Mesenchymal stem cell (in vitro differentiated cells and primary cell): ENCODE measurements around the gene TEKT5.

ENCODE experiments used
- DNase-seq: peaks from one replicate; pipeline ENCODE4 v3.0.0-alpha.2; 2013
- H2AFZ ChIP-seq: one replicate; pipeline ENCODE4 v1.6.1; 2013; ENCODE audit warnings: low read depth, mild to moderate bottlenecking, control low read depth, inconsistent platforms, low read length, moderate library complexity
- H2AK5ac ChIP-seq: 2 replicates; pipeline ENCODE4 v1.6.1; 2013; ENCODE audit warnings: low read length, moderate library complexity, mild to moderate bottlenecking, inconsistent platforms; ENCODE audit not compliant: severe bottlenecking
- H2BK120ac ChIP-seq: one replicate; pipeline ENCODE4 v1.6.1; 2013; ENCODE audit warnings: low read depth, mild to moderate bottlenecking, inconsistent platforms, low read length, moderate library complexity
- H2BK12ac ChIP-seq, 2 experiments: one replicate each; pipeline ENCODE4 v1.6.1; 2013; ENCODE audit warnings: inconsistent platforms in 2 of 2, low read length in 2 of 2, mild to moderate bottlenecking in 2 of 2, moderate library complexity in 2 of 2, control low read depth in 1 of 2
- H2BK15ac ChIP-seq: one replicate; pipeline ENCODE4 v1.6.1; 2013; ENCODE audit warnings: mild to moderate bottlenecking, low read depth, inconsistent platforms; ENCODE audit not compliant: poor library complexity, severe bottlenecking
- H2BK5ac ChIP-seq: 2 replicates; pipeline ENCODE4 v1.6.1; 2013; ENCODE audit warnings: low read depth, mild to moderate bottlenecking, low read length, control low read depth, inconsistent platforms; ENCODE audit not compliant: poor library complexity, severe bottlenecking
- H3K14ac ChIP-seq, 2 experiments: one replicate each; pipeline ENCODE4 v1.6.1; 2013; ENCODE audit warnings: inconsistent platforms in 2 of 2, low read length in 2 of 2, control low read depth in 1 of 2, mild to moderate bottlenecking in 1 of 2, moderate library complexity in 1 of 2
- H3K18ac ChIP-seq, 2 experiments: one replicate each; pipeline ENCODE4 v1.6.1; 2013; ENCODE audit warnings: inconsistent platforms in 2 of 2, low read length in 2 of 2, control low read depth in 1 of 2, low read depth in 1 of 2, mild to moderate bottlenecking in 1 of 2
- H3K23ac ChIP-seq, 2 experiments: one replicate each; pipeline ENCODE4 v1.6.1; 2013; ENCODE audit warnings: inconsistent platforms in 2 of 2, low read length in 2 of 2, mild to moderate bottlenecking in 2 of 2, moderate library complexity in 2 of 2, control low read depth in 1 of 2
- H3K27ac ChIP-seq: 2 replicates; pipeline ENCODE4 v1.5.1; 2013; ENCODE audit warnings: mild to moderate bottlenecking, moderate library complexity, low read length, control low read depth, inconsistent platforms; ENCODE audit not compliant: poor library complexity, severe bottlenecking
- H3K27me3 ChIP-seq, 2 experiments: 2 replicates each; pipeline versions ENCODE4 v1.6.1 to v1.7.0; 2013; ENCODE audit warnings: low read length in 2 of 2, mild to moderate bottlenecking in 2 of 2, moderate library complexity in 2 of 2, control low read depth in 1 of 2, inconsistent platforms in 1 of 2; ENCODE audit not compliant: control insufficient read depth in 1 of 2, insufficient read depth in 1 of 2
- H3K36me3 ChIP-seq, 2 experiments: 2 replicates each; pipeline versions ENCODE4 v1.6.1 to v1.7.0; 2013; ENCODE audit warnings: low read length in 2 of 2, control low read depth in 1 of 2, inconsistent platforms in 1 of 2, low read depth in 1 of 2, mild to moderate bottlenecking in 1 of 2; ENCODE audit not compliant: insufficient read depth in 2 of 2, control insufficient read depth in 1 of 2
- H3K4ac ChIP-seq, 2 experiments: one replicate each; pipeline ENCODE4 v1.6.1; 2013; ENCODE audit warnings: inconsistent platforms in 2 of 2, low read length in 2 of 2, mild to moderate bottlenecking in 2 of 2, moderate library complexity in 2 of 2, control low read depth in 1 of 2, low read depth in 1 of 2
- H3K4me1 ChIP-seq: 2 replicates; pipeline ENCODE4 v1.6.1; 2013; ENCODE audit warnings: low read depth, low read length, control low read depth; ENCODE audit not compliant: control insufficient read depth, insufficient read depth
- H3K4me2 ChIP-seq: 2 replicates; pipeline ENCODE4 v1.6.1; 2013; ENCODE audit warnings: low read length, mild to moderate bottlenecking, inconsistent platforms; ENCODE audit not compliant: poor library complexity, severe bottlenecking
- H3K4me3 ChIP-seq, 2 experiments: 2 replicates each; pipeline versions ENCODE4 v1.5.1 to v1.7.0; 2013; ENCODE audit warnings: low read length in 2 of 2, mild to moderate bottlenecking in 2 of 2, control low read depth in 1 of 2, low read depth in 1 of 2; ENCODE audit not compliant: insufficient read depth in 1 of 2
- H3K79me1 ChIP-seq: replicated peaks from 2 replicates; pipeline ENCODE4 v1.6.1; 2013; ENCODE audit warnings: mild to moderate bottlenecking, control low read depth, low read length, inconsistent platforms; ENCODE audit not compliant: poor library complexity, severe bottlenecking
- H3K9ac ChIP-seq: 2 replicates; pipeline ENCODE4 v1.7.0; 2013; ENCODE audit warnings: mild to moderate bottlenecking, low read length, moderate library complexity
- H3K9me3 ChIP-seq: 2 replicates; pipeline ENCODE4 v1.7.0; 2013; ENCODE audit warnings: mild to moderate bottlenecking, low read length; ENCODE audit not compliant: control insufficient read depth
- H4K8ac ChIP-seq: one replicate; pipeline ENCODE4 v1.6.1; 2013; ENCODE audit warnings: inconsistent platforms, mild to moderate bottlenecking, low read length, moderate library complexity
- H4K91ac ChIP-seq: one replicate; pipeline ENCODE4 v1.6.1; 2013; ENCODE audit warnings: mild to moderate bottlenecking, low read length, inconsistent platforms
- whole genome bisulfite sequencing: methylation state at CpG from one replicate; pipeline ENCODE4 v1.1.7; 2013; ENCODE audit warnings: mixed read lengths; 5-methylcytosine and 5-hydroxymethylcytosine counted together

Gene TEKT5

DNA sequence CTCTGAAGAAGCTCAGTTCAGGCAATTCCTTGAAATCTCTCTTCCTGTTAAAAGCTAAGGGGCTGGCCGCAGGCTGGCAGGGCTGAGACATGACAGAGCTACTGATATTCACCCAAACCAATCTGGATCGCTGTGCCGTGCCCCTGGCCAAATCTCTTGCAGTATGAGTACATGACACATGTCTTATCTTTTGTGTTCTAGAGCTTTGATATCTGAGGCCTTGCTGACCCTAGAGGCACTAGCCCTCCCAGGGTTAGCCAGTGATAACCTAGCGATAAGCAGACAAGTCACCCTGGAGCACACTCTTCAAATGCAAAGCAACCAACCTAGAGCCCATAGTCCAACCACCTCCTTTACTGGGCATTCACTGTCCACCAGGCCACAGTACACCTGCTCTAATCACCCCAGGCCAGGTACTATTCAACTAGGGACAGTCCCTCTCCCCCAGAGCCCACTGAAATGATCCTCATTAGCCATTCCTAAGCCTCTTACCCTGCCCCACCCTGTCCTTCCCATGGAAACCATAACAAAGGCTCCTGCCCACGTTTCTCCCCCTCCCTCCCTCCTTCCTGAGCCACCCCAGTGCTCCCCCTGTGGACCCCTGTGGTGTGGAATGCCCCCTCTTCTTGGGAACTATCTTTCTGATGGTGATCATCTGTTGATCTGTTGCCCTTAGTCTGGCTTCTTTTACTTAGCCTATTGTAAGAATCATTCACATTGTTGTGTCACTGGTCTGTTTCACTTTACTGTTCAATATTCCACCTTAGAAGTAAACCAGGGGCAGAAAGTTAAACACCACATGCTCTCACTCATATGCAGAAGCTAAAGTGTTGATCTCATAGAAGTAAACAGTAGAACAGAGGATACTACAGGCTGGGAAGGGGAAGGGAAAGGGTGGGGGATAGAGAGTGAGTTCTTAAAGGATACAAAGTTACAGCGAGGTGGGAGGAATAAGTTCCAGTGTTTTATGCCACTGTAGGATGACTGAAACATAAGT is 52.5 kb downstream of the TEKT5 start:
- H2AK5ac ChIP-seq, result no peak overlapping the region
- no peaks in the 10 kb centered on the region for H3K36me3 ChIP-seq
- H3K27me3 ChIP-seq, result peaks cover 0 to 6% of the 10 kb centered on the region in 2 experiments
- H2AFZ ChIP-seq, result no peak overlapping the region
- H3K9me3 ChIP-seq, result peaks cover 7% of the 10 kb centered on the region
- H4K91ac ChIP-seq, result no peak overlapping the region
- H3K14ac ChIP-seq, result no peak overlapping the region
- no peak overlapping the region for H3K18ac ChIP-seq
- H3K79me1 ChIP-seq, result no peaks in the 10 kb centered on the region
- no peak overlapping the region for H2BK5ac ChIP-seq
- 40% methylated on average over 6 of the region's 6 CpGs for whole genome bisulfite sequencing
- peaks cover 2% of the 10 kb centered on the region for H3K4me1 ChIP-seq
- DNase-seq, result no peak
- H3K27ac ChIP-seq, result no peak overlapping the region
- H3K4me3 ChIP-seq, result no peak overlapping the region
- no peak overlapping the region for H3K4ac ChIP-seq
- no peak overlapping the region for H3K4me2 ChIP-seq
- H2BK120ac ChIP-seq, result no peak overlapping the region
- no peak overlapping the region for H2BK12ac ChIP-seq
- H3K23ac ChIP-seq, result no peak overlapping the region
- no peak overlapping the region for H2BK15ac ChIP-seq
- H3K9ac ChIP-seq, result no peak overlapping the region
- H4K8ac ChIP-seq, result no peak overlapping the region

- no peak overlapping the region for H2AK5ac ChIP-seq
- DNase-seq, result no peak
- no peak overlapping the region for H3K9ac ChIP-seq
- H2BK5ac ChIP-seq, result no peak overlapping the region
- H2BK120ac ChIP-seq, result no peak overlapping the region
- no peak overlapping the region for H4K91ac ChIP-seq
- H3K36me3 ChIP-seq, result no peaks in the 10 kb centered on the region
- H3K18ac ChIP-seq, result no peak overlapping the region
- 76% methylated on average over 6 of the region's 7 CpGs for WGBS
- no peak overlapping the region for H2BK12ac ChIP-seq
- H3K27me3 ChIP-seq, result peaks cover 0 to 6% of the 10 kb centered on the region in 2 experiments
- no peak overlapping the region for H3K4me2 ChIP-seq
- no peak overlapping the region for H3K23ac ChIP-seq
- H3K4me3 ChIP-seq, result no peak overlapping the region
- no peaks in the 10 kb centered on the region for H3K79me1 ChIP-seq
- H3K14ac ChIP-seq, result no peak overlapping the region
- peaks cover 7% of the 10 kb centered on the region for H3K9me3 ChIP-seq
- no peak overlapping the region for H2BK15ac ChIP-seq
- H3K27ac ChIP-seq, result no peak overlapping the region
- H2AFZ ChIP-seq, result no peak overlapping the region
- H4K8ac ChIP-seq, result no peak overlapping the region
- H3K4me1 ChIP-seq, result peaks cover under 1% of the 10 kb centered on the region
- H3K4ac ChIP-seq, result no peak overlapping the region
Measured at GRCh38 chr16:10641555-10641952, 53.2 kb downstream of the TEKT5 start.

- peaks cover 7% of the 10 kb centered on the region for H3K9me3 ChIP-seq
- H3K36me3 ChIP-seq, result no peaks in the 10 kb centered on the region
- no peak for DNase-seq
- no peak overlapping the region for H2BK15ac ChIP-seq
- H4K91ac ChIP-seq, result no peak overlapping the region
- no peak overlapping the region for H3K4ac ChIP-seq
- H3K4me1 ChIP-seq, result no peaks in the 10 kb centered on the region
- no peak overlapping the region for H3K27ac ChIP-seq
- H3K23ac ChIP-seq, result no peak overlapping the region
- H3K18ac ChIP-seq, result no peak overlapping the region
- no peak overlapping the region for H3K9ac ChIP-seq
- H3K4me2 ChIP-seq, result no peak overlapping the region
- no peak overlapping the region for H2BK5ac ChIP-seq
- 81% methylated on average over 3 of the region's 3 CpGs for WGBS
- no peak overlapping the region for H2AK5ac ChIP-seq
- H2AFZ ChIP-seq, result no peak overlapping the region
- no peaks in the 10 kb centered on the region for H3K79me1 ChIP-seq
- no peak overlapping the region for H3K14ac ChIP-seq
- no peak overlapping the region for H4K8ac ChIP-seq
- H2BK12ac ChIP-seq, result no peak overlapping the region
- H2BK120ac ChIP-seq, result no peak overlapping the region
- no peak overlapping the region for H3K4me3 ChIP-seq
- peaks cover 0 to 6% of the 10 kb centered on the region in 2 experiments for H3K27me3 ChIP-seq
Measured at GRCh38 chr16:10640934-10641333, 53.8 kb downstream of the TEKT5 start.

GRCh38 chr16:10638101-10638500 is 56.6 kb downstream of the TEKT5 start:
- no peaks in the 10 kb centered on the region for H3K79me1 ChIP-seq
- no peak overlapping the region for H2BK120ac ChIP-seq
- H2AK5ac ChIP-seq, result no peak overlapping the region
- H2BK15ac ChIP-seq, result no peak overlapping the region
- H3K9ac ChIP-seq, result no peak overlapping the region
- no peak overlapping the region for H3K4ac ChIP-seq
- no peak overlapping the region for H2BK5ac ChIP-seq
- H4K8ac ChIP-seq, result no peak overlapping the region
- no peak overlapping the region for H2BK12ac ChIP-seq
- no peaks in the 10 kb centered on the region for H3K4me1 ChIP-seq
- no peak overlapping the region for H2AFZ ChIP-seq
- DNase-seq, result no peak
- no peak overlapping the region for H3K27ac ChIP-seq
- no peaks in the 10 kb centered on the region for H3K36me3 ChIP-seq
- no peak overlapping the region for H3K4me3 ChIP-seq
- 85% methylated on average over 6 of the region's 6 CpGs for WGBS
- H3K14ac ChIP-seq, result no peak overlapping the region
- H4K91ac ChIP-seq, result no peak overlapping the region
- H3K4me2 ChIP-seq, result no peak overlapping the region
- peaks cover 15% of the 10 kb centered on the region for H3K9me3 ChIP-seq
- peaks cover 0 to 25% of the 10 kb centered on the region in 2 experiments for H3K27me3 ChIP-seq
- H3K23ac ChIP-seq, result no peak overlapping the region
- H3K18ac ChIP-seq, result no peak overlapping the region
